DOHH2 (cell line): Measurements from ENCODE around the gene TMEM44.

Experiments
- H3F3A ChIP-seq: fragments of 200-600 bp; sonication (generic), shearing (Covaris generic); 2 replicates; pipeline ENCODE4 v1.6.0; 2016; ENCODE audit warnings: antibody characterized with exemption, mild to moderate bottlenecking; ENCODE audit not compliant: control insufficient read depth, insufficient read depth
- H3K27ac ChIP-seq: fragments of 200-600 bp; sonication (generic); 2 replicates; pipeline ENCODE4 v1.5.1; 2014; ENCODE audit warnings: low read depth, mild to moderate bottlenecking, low read length, moderate library complexity
- H3K27me3 ChIP-seq: fragments of 200-600 bp; sonication (generic); 2 replicates; pipeline ENCODE4 v1.6.1; 2014; ENCODE audit warnings: mild to moderate bottlenecking, low read length, mixed read lengths; ENCODE audit not compliant: control insufficient read depth
- H3K36me3 ChIP-seq: fragments of 200-600 bp; sonication (generic); 2 replicates; pipeline ENCODE4 v1.6.1; 2014; ENCODE audit warnings: mild to moderate bottlenecking, low read length, moderate library complexity, mixed read lengths; ENCODE audit not compliant: control insufficient read depth
- H3K4me1 ChIP-seq: fragments of 200-600 bp; sonication (generic); 2 replicates; pipeline ENCODE4 v1.6.1; 2014; ENCODE audit warnings: mild to moderate bottlenecking, low read length, mixed read lengths; ENCODE audit not compliant: control insufficient read depth
- H3K4me2 ChIP-seq: fragments of 200-600 bp; sonication (generic); 2 replicates; pipeline ENCODE4 v1.6.0; 2014; ENCODE audit warnings: mild to moderate bottlenecking, low read length, moderate library complexity
- H3K4me3 ChIP-seq: fragments of 200-600 bp; sonication (generic); 2 replicates; pipeline ENCODE4 v1.5.1; 2014; ENCODE audit warnings: mild to moderate bottlenecking, low read length, mixed read lengths
- H3K79me2 ChIP-seq: fragments of 200-600 bp; sonication (generic); 2 replicates; pipeline ENCODE4 v1.6.1; 2014; ENCODE audit warnings: mild to moderate bottlenecking, low read length, mixed read lengths; ENCODE audit not compliant: control insufficient read depth
- H3K9me2 ChIP-seq: fragments of 200-600 bp; sonication (generic); replicated peaks from 2 replicates; pipeline ENCODE4 v1.6.1; 2014; ENCODE audit warnings: mild to moderate bottlenecking, low read length, mixed read lengths; ENCODE audit not compliant: control insufficient read depth
- H3K9me3 ChIP-seq: fragments of 200-600 bp; sonication (generic); 2 replicates; pipeline ENCODE4 v1.6.1; 2014; ENCODE audit warnings: antibody characterized with exemption, low read length, mixed read lengths; ENCODE audit not compliant: control insufficient read depth, insufficient read depth
- H4K20me1 ChIP-seq: fragments of 200-600 bp; sonication (generic); 2 replicates; pipeline ENCODE4 v1.6.0; 2014; ENCODE audit warnings: low read depth, mild to moderate bottlenecking, antibody characterized with exemption, low read length, moderate library complexity; ENCODE audit not compliant: control insufficient read depth, insufficient read depth
- EZH2phosphoT487 ChIP-seq: fragments of 200-600 bp; sonication (generic); IDR thresholded peaks from 2 replicates; pipeline ENCODE4 v1.6.1; 2017; ENCODE audit warnings: borderline replicate concordance, mild to moderate bottlenecking, antibody characterized with exemption, low read length, moderate library complexity, mixed read lengths
- TF ChIP-seq, protein P1 (sequence below): fragments of 200-600 bp; sonication (generic); IDR thresholded peaks from one replicate; pipeline ENCODE4 v1.5.1; 2014; ENCODE audit warnings: antibody characterized with exemption, mild to moderate bottlenecking, low read depth, low read length; ENCODE audit not compliant: poor library complexity, severe bottlenecking

The TMEM44 gene

DNA sequence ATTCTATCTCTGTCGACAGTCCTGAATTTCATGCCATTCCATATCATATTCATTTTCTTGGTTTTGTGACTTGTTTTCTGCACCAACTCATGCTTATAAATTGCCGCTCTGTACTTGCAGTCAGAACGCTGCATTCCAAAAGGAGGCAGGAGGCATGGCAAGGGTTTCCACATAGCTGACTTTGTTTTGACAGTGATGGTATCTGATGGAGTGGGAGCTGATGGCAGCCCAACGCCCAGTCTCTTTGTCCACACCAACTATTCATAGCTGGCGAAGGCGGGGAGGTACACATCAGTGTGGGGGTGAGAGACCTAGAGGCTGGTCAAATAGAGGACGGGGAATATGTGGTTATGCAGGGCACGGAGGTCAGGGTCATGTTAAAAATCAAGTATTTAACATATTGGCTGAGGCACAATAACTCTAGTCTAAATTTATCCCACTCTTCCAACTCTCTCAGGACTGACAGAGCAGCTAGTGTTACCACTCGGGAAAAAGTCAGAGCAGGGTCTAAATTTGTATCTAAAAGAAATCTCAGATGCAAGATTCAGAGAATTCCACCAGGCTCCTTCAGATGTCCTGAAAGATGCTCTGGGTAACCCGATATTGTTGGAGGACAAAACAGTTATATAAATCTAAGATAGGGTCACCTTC, 78.6 kb downstream of the TMEM44 start:
- H3K27ac ChIP-seq = no peak overlapping the region
- no peak overlapping the region for H3K4me2 ChIP-seq
- no peaks in the 10 kb centered on the region for H3K9me3 ChIP-seq
- no peaks in the 10 kb centered on the region for H3K9me2 ChIP-seq
- peaks cover 6% of the 10 kb centered on the region; the same call in 1 of the 2 replicates for H3K4me1 ChIP-seq
- H3K27me3 ChIP-seq = no peaks in the 10 kb centered on the region
- H3F3A ChIP-seq = no peaks in the 10 kb centered on the region
- no peak overlapping the region for H3K4me3 ChIP-seq
- H4K20me1 ChIP-seq = no peaks in the 10 kb centered on the region
- no peaks in the 10 kb centered on the region for H3K79me2 ChIP-seq
- no peaks in the 10 kb centered on the region for H3K36me3 ChIP-seq
- TF ChIP-seq, protein P1, sequence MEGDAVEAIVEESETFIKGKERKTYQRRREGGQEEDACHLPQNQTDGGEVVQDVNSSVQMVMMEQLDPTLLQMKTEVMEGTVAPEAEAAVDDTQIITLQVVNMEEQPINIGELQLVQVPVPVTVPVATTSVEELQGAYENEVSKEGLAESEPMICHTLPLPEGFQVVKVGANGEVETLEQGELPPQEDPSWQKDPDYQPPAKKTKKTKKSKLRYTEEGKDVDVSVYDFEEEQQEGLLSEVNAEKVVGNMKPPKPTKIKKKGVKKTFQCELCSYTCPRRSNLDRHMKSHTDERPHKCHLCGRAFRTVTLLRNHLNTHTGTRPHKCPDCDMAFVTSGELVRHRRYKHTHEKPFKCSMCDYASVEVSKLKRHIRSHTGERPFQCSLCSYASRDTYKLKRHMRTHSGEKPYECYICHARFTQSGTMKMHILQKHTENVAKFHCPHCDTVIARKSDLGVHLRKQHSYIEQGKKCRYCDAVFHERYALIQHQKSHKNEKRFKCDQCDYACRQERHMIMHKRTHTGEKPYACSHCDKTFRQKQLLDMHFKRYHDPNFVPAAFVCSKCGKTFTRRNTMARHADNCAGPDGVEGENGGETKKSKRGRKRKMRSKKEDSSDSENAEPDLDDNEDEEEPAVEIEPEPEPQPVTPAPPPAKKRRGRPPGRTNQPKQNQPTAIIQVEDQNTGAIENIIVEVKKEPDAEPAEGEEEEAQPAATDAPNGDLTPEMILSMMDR = no peak
- TF ChIP-seq EZH2phosphoT487 = no peak

DNA sequence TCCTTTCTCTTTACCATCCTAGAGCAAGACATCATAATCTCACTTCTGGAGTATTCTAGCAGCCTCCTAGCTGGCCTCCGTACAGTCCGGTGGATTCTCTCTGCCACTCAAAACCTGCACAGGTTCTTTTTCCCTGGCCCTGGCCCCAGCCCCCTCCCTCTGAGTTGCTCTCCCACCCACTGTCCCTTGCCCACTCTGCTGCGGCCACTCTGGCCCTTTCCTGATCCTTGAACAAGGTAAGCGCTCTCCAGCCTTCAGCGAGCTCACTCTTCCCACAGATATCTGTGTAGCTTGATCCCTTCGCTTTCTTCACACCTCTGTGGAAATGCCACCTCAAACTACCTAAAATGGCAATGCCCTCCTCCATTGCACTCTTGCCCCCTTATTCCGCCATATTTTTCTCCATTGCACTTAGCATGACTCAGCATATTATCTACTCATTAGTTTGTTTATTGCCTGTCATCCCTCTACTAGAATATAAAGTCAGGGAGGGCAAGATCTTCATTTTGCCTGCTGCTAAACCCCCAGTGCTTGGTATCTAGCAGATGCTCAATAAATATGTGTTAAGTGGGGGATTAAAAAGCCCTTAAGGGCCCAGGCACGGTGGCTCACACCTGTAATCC, 80.8 kb downstream of the TMEM44 start:
- Histone ChIP-seq H3K9me3 (no peaks in the 10 kb centered on the region), H3K27ac (no peak overlapping the region), H4K20me1 (no peaks in the 10 kb centered on the region; the same call in 1 of the 2 replicates), H3K27me3 (no peaks in the 10 kb centered on the region), H3K4me3 (no peak overlapping the region), H3K4me2 (no peak overlapping the region), H3K4me1 (peaks cover 6% of the 10 kb centered on the region; the same call in 1 of the 2 replicates), H3F3A (no peaks in the 10 kb centered on the region), H3K36me3 (no peaks in the 10 kb centered on the region), H3K9me2 (no peaks in the 10 kb centered on the region), H3K79me2 (no peaks in the 10 kb centered on the region)
- TF ChIP-seq, protein P1 = no peak
- no peak for TF ChIP-seq EZH2phosphoT487

DNA sequence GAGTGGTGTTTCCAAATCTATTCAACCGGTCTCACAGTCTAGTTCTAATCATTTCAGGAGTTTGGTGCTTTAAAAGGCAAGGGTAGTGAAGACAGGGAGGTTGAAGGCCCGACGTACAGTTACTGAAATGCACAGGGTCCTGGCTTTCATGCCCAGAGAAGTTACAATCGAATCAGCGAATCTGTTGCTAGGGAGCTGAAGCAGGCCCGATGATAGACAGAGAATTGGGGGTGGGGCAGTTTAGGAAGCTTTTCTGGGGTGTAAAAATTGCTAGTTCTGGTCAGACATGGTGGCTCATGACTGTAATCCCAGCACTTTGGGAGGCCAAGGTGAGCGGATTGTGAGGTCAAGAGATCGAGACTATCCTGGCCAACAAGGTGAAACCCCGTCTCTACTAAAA, 83.4 kb downstream of the TMEM44 start:
- Histone ChIP-seq H3K27ac (no peak overlapping the region), H3F3A (no peaks in the 10 kb centered on the region), H3K36me3 (no peaks in the 10 kb centered on the region), H3K27me3 (no peaks in the 10 kb centered on the region), H3K9me3 (no peaks in the 10 kb centered on the region), H3K79me2 (no peaks in the 10 kb centered on the region), H3K4me2 (no peak overlapping the region), H3K4me3 (no peak overlapping the region), H4K20me1 (no peaks in the 10 kb centered on the region; the same call in 1 of the 2 replicates), H3K9me2 (no peaks in the 10 kb centered on the region), H3K4me1 (no peaks in the 10 kb centered on the region)
- TF ChIP-seq EZH2phosphoT487 = no peak
- TF ChIP-seq, protein P1 = no peak
